ENCODE results near the gene GPC6.

GPC6 gene

DNA sequence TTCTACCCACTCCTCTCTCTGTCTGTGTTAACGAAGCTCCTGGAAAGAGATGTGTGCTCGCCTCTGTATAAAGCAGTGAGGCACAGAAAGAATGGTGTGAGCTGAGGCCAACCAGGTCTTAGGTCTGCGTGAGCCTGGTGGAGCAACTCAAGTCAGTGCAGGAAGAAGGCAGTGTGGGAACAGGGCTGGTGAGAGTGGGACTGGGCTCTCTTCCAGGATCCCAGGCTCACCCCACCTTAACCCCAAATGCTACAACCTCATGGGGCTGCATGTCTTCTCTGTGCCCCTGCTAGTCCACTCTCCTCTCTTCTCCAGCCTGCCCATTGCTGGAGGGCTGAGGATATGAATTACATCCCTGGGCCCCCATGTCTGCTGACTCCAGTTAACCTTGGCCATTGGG is 1125.5 kb downstream of the GPC6 start:
- H2AFZ ChIP-seq (ENCODE audit: low read length) = no peak overlapping the region
- no peak overlapping the region for H3K4me2 ChIP-seq (ENCODE audit: low read depth, low read length, poor library complexity, severe bottlenecking)

DNA sequence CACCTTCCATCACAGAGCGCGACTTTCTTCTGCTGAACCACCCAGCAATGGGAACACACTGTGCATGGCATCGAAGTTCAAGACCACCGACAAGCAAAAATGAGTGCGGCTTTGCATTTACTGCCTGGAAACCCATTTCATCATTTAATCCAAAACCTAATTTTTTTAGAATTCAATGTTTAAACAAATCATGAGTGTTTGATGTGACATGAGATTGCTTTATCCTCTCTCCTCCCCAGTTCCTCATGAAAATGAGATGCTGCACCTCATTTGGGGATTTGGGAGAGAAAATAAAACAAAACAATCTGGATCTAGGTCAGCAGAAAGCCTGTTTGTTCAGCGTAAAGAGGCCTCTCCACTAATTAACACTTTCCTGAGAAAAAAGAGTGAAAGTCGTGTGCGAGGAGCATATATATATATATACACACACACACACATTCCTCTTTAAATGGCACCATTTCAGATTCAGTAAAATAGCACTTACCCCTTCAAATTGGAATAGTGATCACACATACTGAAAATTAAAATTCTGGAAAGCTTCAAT is 1126.6 kb downstream of the GPC6 start:
- Histone ChIP-seq H4K20me1 (ENCODE audit: insufficient read depth, low read length, poor library complexity, severe bottlenecking) (no peaks in the 10 kb centered on the region), H3K79me2 (ENCODE audit: insufficient read depth, low read length) (no peaks in the 10 kb centered on the region), H3K9me3 (ENCODE audit: insufficient read depth, low read depth, low read length) (no peaks in the 10 kb centered on the region), H3K4me2 (ENCODE audit: low read depth, low read length, poor library complexity, severe bottlenecking) (no peak overlapping the region), H3K36me3 (ENCODE audit: insufficient read depth, low read length) (no peaks in the 10 kb centered on the region), H3K9ac (ENCODE audit: low read depth, low read length, poor library complexity, severe bottlenecking) (no peak overlapping the region), H3K9me2 (replicated peaks; ENCODE audit: low read depth, low read length) (no peaks in the 10 kb centered on the region), H3K27me3 (ENCODE audit: insufficient read depth, low read length, poor library complexity, severe bottlenecking) (peaks cover 6% of the 10 kb centered on the region), H3K4me1 (ENCODE audit: insufficient read depth, low read length, poor library complexity, severe bottlenecking) (no peaks in the 10 kb centered on the region), H2AFZ (ENCODE audit: low read length) (no peak overlapping the region), H3K4me3 (ENCODE audit: low read length, poor library complexity, severe bottlenecking) (no peak overlapping the region), H3F3A (ENCODE audit: low read depth) (no peaks in the 10 kb centered on the region)
- no peak for TF ChIP-seq EZH2phosphoT487 (IDR thresholded peaks at IDR 0.05; ENCODE audit: borderline replicate concordance)
- TF ChIP-seq, protein P1, sequence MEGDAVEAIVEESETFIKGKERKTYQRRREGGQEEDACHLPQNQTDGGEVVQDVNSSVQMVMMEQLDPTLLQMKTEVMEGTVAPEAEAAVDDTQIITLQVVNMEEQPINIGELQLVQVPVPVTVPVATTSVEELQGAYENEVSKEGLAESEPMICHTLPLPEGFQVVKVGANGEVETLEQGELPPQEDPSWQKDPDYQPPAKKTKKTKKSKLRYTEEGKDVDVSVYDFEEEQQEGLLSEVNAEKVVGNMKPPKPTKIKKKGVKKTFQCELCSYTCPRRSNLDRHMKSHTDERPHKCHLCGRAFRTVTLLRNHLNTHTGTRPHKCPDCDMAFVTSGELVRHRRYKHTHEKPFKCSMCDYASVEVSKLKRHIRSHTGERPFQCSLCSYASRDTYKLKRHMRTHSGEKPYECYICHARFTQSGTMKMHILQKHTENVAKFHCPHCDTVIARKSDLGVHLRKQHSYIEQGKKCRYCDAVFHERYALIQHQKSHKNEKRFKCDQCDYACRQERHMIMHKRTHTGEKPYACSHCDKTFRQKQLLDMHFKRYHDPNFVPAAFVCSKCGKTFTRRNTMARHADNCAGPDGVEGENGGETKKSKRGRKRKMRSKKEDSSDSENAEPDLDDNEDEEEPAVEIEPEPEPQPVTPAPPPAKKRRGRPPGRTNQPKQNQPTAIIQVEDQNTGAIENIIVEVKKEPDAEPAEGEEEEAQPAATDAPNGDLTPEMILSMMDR (conservative IDR thresholded peaks at IDR 0.05; ENCODE audit: low read length) = no peak

More for the DNA sequence above, 1125.5 kb downstream of the GPC6 start:
- no peak for TF ChIP-seq EZH2phosphoT487 (IDR thresholded peaks at IDR 0.05; ENCODE audit: borderline replicate concordance)
- TF ChIP-seq, protein P1 (conservative IDR thresholded peaks at IDR 0.05; ENCODE audit: low read length) = no peak
- H3K9me2 ChIP-seq (replicated peaks; ENCODE audit: low read depth, low read length) = no peaks in the 10 kb centered on the region
- H3K9ac ChIP-seq (ENCODE audit: low read depth, low read length, poor library complexity, severe bottlenecking) = no peak overlapping the region
- H3F3A ChIP-seq (ENCODE audit: low read depth) = no peaks in the 10 kb centered on the region
- no peaks in the 10 kb centered on the region for H4K20me1 ChIP-seq (ENCODE audit: insufficient read depth, low read length, poor library complexity, severe bottlenecking)
- no peak overlapping the region for H3K4me3 ChIP-seq (ENCODE audit: low read length, poor library complexity, severe bottlenecking)
- H3K79me2 ChIP-seq (ENCODE audit: insufficient read depth, low read length) = no peaks in the 10 kb centered on the region
- H3K9me3 ChIP-seq (ENCODE audit: insufficient read depth, low read depth, low read length) = no peaks in the 10 kb centered on the region
- peaks cover 6% of the 10 kb centered on the region for H3K27me3 ChIP-seq (ENCODE audit: insufficient read depth, low read length, poor library complexity, severe bottlenecking)
- no peaks in the 10 kb centered on the region for H3K4me1 ChIP-seq (ENCODE audit: insufficient read depth, low read length, poor library complexity, severe bottlenecking)
- no peaks in the 10 kb centered on the region for H3K36me3 ChIP-seq (ENCODE audit: insufficient read depth, low read length)

DNA sequence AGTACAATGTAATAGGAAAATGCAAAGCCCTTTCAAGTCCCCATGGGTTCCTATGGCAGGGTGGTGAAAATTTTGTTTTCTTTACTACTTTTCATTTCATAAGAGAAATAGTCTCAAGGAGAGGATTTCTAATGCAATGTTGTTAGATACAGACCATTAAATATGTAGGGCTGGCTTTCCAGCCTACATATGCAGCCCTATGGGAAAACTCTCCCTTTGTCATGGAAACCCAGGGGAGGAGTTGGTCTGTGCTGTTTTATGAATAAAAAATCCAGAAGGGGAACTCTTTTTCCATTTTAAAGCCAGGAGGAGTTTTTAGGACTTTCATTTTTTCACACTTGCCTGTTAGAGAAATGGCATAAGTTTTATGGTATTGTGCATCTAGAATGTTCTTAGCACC is 1133.3 kb downstream of the GPC6 start:
- H3K4me3 ChIP-seq (ENCODE audit: low read length, poor library complexity, severe bottlenecking) = no peak overlapping the region
- no peak overlapping the region for H2AFZ ChIP-seq (ENCODE audit: low read length)
- no peaks in the 10 kb centered on the region for H4K20me1 ChIP-seq (ENCODE audit: insufficient read depth, low read length, poor library complexity, severe bottlenecking)
- no peaks in the 10 kb centered on the region for H3K9me2 ChIP-seq (replicated peaks; ENCODE audit: low read depth, low read length)
- H3K9ac ChIP-seq (ENCODE audit: low read depth, low read length, poor library complexity, severe bottlenecking) = no peak overlapping the region
- H3K79me2 ChIP-seq (ENCODE audit: insufficient read depth, low read length) = no peaks in the 10 kb centered on the region
- H3F3A ChIP-seq (ENCODE audit: low read depth) = no peaks in the 10 kb centered on the region
- no peaks in the 10 kb centered on the region for H3K36me3 ChIP-seq (ENCODE audit: insufficient read depth, low read length)
- no peaks in the 10 kb centered on the region for H3K4me1 ChIP-seq (ENCODE audit: insufficient read depth, low read length, poor library complexity, severe bottlenecking)
- H3K9me3 ChIP-seq (ENCODE audit: insufficient read depth, low read depth, low read length) = no peaks in the 10 kb centered on the region
- no peaks in the 10 kb centered on the region for H3K27me3 ChIP-seq (ENCODE audit: insufficient read depth, low read length, poor library complexity, severe bottlenecking)
- TF ChIP-seq, protein P1 (conservative IDR thresholded peaks at IDR 0.05; ENCODE audit: low read length) = no peak
- TF ChIP-seq EZH2phosphoT487 (IDR thresholded peaks at IDR 0.05; ENCODE audit: borderline replicate concordance) = no peak
- H3K4me2 ChIP-seq (ENCODE audit: low read depth, low read length, poor library complexity, severe bottlenecking) = no peak overlapping the region
